HAP-1 (cell line): ENCODE results near the gene KRTAP2-4.
"Not testable (repeated sequence)": the region's sequence is repeated elsewhere in the genome, so short reads cannot be mapped to it uniquely, and the experiment has no call there.

Experiments used
- DNase-seq, 2 experiments: peaks; one replicate each; pipeline ENCODE4 v3.0.0-alpha.2; 2016 to 2020; ENCODE audit warnings: low spot score in 2 of 2
- H3K27me3 ChIP-seq: fragments of 250-450 bp; sonication (Bioruptor Pico); 2 replicates; pipeline ENCODE4 v1.5.1; 2020; ENCODE audit warnings: low read depth, mild to moderate bottlenecking, moderate library complexity
- H3K36me3 ChIP-seq: fragments of 250-450 bp; sonication (Bioruptor Pico); replicated peaks from 2 replicates; pipeline ENCODE4 v1.5.1; 2020; ENCODE audit warnings: mild to moderate bottlenecking
- H3K4me1 ChIP-seq: fragments of 250-450 bp; sonication (Bioruptor Pico); 2 replicates; pipeline ENCODE4 v1.5.1; 2020; ENCODE audit warnings: mild to moderate bottlenecking
- H3K4me3 ChIP-seq: fragments of 250-450 bp; sonication (Bioruptor Pico); 2 replicates; pipeline ENCODE4 v1.5.1; 2020; ENCODE audit warnings: mild to moderate bottlenecking, moderate library complexity
- H3K9me3 ChIP-seq: fragments of 250-450 bp; sonication (Bioruptor Pico); 2 replicates; pipeline ENCODE4 v1.5.1; 2020; ENCODE audit warnings: mild to moderate bottlenecking, moderate library complexity
- in situ Hi-C: fragments of 300-500 bp; cut with MboI; formaldehyde crosslinking; loops from 3 replicates; pipeline ENCODE4 v1.14.3; 2020; ENCODE audit warnings: low sequenced_read_pairs, inconsistent platforms, mixed read lengths

Gene KRTAP2-4

DNA sequence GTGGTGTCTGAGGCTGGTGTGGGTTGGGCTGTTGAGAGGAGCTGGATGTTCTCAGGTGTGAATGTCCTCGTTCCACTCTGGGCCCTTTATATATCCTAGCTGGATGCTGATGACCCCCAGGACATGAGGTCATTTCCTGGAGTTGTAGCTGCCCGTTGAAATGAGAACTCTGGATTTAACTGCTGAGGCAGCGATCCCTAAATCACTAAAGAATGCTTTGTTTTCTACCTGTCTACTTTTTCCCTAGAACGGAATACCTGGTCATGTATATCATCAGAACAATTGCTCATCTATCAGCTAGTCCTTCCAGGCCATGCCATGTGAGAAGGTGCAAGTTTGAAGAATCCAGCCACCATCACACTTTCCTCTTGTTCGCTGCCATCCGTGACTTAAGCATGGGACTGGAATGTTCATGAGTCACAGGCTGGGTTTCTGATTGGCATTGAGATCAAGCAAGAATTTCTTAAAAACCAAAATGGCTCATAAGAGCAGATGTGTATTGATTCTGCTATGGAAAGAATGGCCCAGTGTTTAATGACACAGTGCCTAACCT, 5.6 kb downstream of the KRTAP2-4 start, which contains the start of gene KRTAP2-3:
Gene KRTAP2-3, minus strand, starts transcription at position 63 of the 553 bp plus-strand sequence. CDS start 64 bp downstream, outside the sequence.
- no peak within 1 kb of the TSS for H3K4me3 ChIP-seq
- in situ Hi-C loops = no loop called here
- no peaks in the 10 kb centered on the region for H3K36me3 ChIP-seq
- no peaks in the 10 kb centered on the region for H3K4me1 ChIP-seq
- DNase-seq = no peak
- 0 out of 2 replicates have a peak, but pooled peaks cover 3% of the 10 kb centered on the region for H3K27me3 ChIP-seq
- no peaks in the 10 kb centered on the region for H3K9me3 ChIP-seq

DNA sequence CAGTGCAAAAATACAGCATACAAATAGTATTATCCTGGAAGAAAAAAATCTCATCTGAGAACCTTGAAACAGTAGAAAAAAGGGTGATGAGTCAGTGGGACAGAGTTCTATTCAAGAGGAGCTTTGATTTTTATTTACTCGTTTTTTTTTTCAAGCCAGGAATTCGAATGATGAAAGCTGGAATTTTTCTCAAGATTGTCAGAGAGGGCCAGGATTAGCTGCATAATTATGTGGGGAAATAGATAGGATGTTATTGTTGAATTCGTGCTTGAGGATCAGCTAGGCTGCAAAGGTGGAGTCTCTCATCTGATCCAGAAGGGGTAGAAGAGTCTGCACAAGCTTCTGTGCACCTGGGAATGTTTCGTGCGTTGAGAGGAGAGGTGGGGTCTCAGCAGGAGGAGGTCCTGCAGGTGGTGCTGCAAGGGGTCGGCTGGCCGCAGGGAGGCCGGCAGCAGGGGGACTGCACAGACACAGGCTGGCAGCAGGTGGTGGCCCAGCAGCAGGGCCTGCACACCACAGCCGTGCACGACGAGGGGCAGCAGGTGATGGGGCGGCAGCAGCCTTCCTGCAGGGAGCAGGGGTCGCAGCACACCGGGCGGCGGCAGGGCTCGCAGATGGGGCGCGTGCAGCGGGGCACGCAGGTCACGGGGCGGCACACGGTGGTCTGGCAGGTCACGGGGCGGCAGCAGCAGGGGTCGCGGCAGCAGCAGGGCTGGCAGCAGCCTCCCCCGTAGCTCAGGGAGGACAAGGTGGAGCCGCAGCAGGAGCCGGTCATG, 6.2 kb downstream of the KRTAP2-4 start:
- in situ Hi-C loops, H3K4me3 ChIP-seq: not testable (repeated sequence)

DNA sequence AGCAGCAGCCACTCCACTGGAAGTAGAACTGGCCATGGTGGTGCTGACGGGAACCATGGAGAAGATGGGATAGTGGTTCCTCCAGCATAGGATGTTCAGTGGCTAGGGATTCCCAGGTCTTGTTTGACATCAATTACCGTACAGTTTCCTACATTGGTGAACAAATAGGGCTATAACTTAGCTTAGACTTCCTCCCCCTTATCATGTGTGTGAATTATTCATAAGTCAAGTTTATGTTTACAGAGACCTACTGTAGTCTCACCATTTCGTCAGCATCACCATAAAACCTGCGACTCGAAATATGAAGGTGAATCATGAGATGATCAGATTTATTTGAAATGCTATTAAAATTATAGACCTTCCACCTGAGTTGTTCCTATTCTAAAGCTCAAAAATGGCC, 6.9 kb downstream of the KRTAP2-4 start:
- Histone ChIP-seq H3K4me1 (no peaks in the 10 kb centered on the region), H3K27me3 (0 out of 2 replicates have a peak, but pooled peaks cover 3% of the 10 kb centered on the region), H3K36me3 (no peaks in the 10 kb centered on the region), H3K4me3 (no peak overlapping the region), H3K9me3 (no peaks in the 10 kb centered on the region)
- in situ Hi-C loops = no loop called here
- no peak for DNase-seq

More for the DNA sequence above, 6.2 kb downstream of the KRTAP2-4 start:
- not testable (repeated sequence) for H3K27me3 ChIP-seq, H3K36me3 ChIP-seq, DNase-seq, H3K9me3 ChIP-seq, H3K4me1 ChIP-seq

DNA sequence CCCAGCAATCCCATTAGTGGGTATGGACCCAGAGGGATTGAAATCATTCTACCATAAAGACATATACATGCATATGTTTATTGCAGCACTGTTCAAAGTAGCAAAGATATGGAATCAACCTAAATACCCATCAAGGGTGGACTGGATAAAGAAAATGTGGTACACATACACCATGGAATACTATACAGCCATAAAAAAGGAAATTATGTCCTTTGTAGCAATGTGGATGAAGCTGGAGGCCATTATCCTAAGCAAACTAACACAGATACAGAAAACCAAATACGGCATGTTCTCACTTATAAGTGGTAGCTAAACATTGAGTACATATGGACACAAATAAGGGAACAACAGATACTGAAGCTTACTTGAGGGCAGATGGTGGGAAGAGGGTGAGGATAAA, 8.1 kb downstream of the KRTAP2-4 start:
- Histone ChIP-seq H3K9me3 (no peaks in the 10 kb centered on the region), H3K27me3 (0 out of 2 replicates have a peak, but pooled peaks cover 3% of the 10 kb centered on the region), H3K36me3 (no peaks in the 10 kb centered on the region), H3K4me1 (no peaks in the 10 kb centered on the region), H3K4me3 (no peak overlapping the region)
- DNase-seq = no peak
- in situ Hi-C loops = no loop called here

DNA sequence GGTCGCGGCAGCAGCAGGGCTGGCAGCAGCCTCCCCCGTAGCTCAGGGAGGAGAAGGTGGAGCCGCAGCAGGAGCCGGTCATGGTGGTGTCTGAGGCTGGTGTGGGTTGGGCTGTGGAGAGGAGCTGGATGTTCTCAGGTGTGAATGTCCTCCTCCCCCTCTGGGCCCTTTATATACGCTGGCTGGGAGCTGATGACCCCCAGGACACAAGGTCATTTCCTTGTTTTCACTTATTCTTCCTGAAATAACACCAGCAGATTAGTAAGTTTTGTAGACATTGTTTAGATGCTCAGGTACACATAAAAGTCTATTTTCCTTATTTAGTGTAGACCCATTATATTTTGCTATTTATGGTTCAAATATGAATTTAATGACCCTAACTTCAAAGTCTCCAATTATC, 10.5 kb downstream of the KRTAP2-4 start, which contains the start of gene KRTAP2-2:
Gene KRTAP2-2, minus strand, starts transcription at position 101 of the 400 bp plus-strand sequence. Its CDS starts 19 bp downstream, at position 82.
- H3K36me3 ChIP-seq, in situ Hi-C loops: not testable (repeated sequence)

DNA sequence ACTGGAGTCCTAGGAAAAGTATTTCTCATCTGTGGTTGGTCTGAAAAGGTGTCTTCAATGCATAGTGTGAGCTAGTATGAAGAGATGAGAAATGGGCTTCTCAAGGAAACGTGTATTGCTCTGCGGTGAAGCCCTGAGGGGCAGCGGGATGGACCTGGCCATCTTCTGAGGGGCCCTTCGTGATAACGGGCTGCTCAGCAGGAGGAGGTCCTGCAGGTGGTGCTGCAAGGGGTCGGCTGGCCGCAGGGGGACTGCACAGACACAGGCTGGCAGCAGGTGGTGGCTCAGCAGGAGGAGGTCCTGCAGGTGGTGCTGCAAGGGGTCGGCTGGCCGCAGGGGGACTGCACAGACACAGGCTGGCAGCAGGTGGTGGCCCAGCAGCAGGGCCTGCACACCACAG, 11.1 kb downstream of the KRTAP2-4 start:
- H3K27me3 ChIP-seq, H3K36me3 ChIP-seq, in situ Hi-C loops, H3K9me3 ChIP-seq, DNase-seq, H3K4me1 ChIP-seq, H3K4me3 ChIP-seq: not testable (repeated sequence)

More for the DNA sequence above, 10.5 kb downstream of the KRTAP2-4 start, which contains the start of gene KRTAP2-2:
- H3K4me3 ChIP-seq, H3K27me3 ChIP-seq, H3K4me1 ChIP-seq, DNase-seq, H3K9me3 ChIP-seq: not testable (repeated sequence)

DNA sequence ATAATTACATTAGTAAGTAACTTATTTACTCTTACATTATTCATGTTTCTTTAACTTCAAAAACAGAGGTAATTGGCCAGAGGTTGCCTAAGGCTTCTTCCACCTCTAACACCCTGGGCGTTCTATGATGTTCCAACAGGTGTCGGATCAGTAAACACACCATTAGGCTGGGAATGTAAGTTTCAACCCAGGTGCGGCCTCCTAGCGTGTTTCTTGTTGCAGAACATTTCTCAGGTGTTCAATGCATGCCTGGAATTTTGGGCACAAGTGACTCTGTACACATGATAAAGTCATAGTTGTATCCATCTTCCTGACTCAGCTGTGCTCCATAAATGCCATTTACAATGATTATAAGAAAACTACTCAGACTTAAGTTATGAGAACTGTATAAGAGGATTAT, 11.7 kb downstream of the KRTAP2-4 start:
- Histone ChIP-seq H3K36me3 (no peaks in the 10 kb centered on the region), H3K27me3 (0 out of 2 replicates have a peak, but pooled peaks cover 3% of the 10 kb centered on the region), H3K9me3 (no peaks in the 10 kb centered on the region), H3K4me1 (peaks cover 3% of the 10 kb centered on the region; the same call in 1 of the 2 replicates), H3K4me3 (no peak overlapping the region)
- DNase-seq = no peak
- in situ Hi-C loops = no loop called here

DNA sequence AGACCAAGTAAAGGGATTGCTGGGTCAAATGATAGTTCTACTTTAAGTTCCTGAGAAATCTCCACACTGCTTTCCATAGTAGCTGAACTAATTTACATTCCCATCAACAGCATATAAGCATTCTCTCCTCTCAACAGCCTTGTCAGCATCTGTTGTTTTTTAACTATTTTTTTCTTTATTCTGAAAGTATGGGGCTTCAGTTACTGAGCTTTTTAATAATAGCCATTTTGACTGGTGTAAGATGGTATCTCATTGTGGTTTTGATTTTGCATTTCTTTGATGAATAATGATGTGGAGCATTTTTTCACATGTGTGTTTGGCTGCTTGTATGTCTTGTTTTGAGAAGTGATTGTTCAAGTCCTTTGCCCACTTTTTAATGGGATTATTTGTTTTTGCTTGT, 13.1 kb downstream of the KRTAP2-4 start:
- peaks cover 11% of the 10 kb centered on the region; the same call in 1 of the 2 replicates for H3K4me1 ChIP-seq
- in situ Hi-C loops = no loop called here
- no peaks in the 10 kb centered on the region for H3K9me3 ChIP-seq
- H3K4me3 ChIP-seq = no peak overlapping the region
- H3K36me3 ChIP-seq = no peaks in the 10 kb centered on the region
- no peak for DNase-seq
- H3K27me3 ChIP-seq = 0 out of 2 replicates have a peak, but pooled peaks cover 2% of the 10 kb centered on the region

DNA sequence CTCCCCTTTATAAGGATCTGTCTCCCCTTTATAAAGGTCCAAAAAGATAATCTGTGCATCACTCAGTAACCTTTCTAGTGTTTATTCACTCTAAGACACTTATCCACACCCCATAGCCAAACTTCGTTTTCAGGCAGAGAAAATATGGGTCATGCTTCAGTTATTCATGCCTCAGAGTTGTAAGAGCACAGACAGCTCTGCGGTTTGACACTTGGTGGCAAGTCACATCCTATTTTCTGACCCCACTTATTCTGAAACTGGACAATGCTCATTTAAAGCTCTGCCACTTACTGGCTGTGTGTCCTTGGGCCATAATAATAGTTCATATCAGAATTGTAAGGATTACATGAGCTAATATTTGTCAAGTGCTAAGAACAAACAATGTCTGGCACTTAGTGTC, 16.6 kb downstream of the KRTAP2-4 start:
- H3K4me1 ChIP-seq = peaks cover 11% of the 10 kb centered on the region; the same call in 1 of the 2 replicates
- in situ Hi-C loops = no loop called here
- no peaks in the 10 kb centered on the region for H3K36me3 ChIP-seq
- no peaks in the 10 kb centered on the region for H3K27me3 ChIP-seq
- H3K4me3 ChIP-seq = no peak overlapping the region
- no peak for DNase-seq
- no peaks in the 10 kb centered on the region; the same call in 1 of the 2 replicates for H3K9me3 ChIP-seq

DNA sequence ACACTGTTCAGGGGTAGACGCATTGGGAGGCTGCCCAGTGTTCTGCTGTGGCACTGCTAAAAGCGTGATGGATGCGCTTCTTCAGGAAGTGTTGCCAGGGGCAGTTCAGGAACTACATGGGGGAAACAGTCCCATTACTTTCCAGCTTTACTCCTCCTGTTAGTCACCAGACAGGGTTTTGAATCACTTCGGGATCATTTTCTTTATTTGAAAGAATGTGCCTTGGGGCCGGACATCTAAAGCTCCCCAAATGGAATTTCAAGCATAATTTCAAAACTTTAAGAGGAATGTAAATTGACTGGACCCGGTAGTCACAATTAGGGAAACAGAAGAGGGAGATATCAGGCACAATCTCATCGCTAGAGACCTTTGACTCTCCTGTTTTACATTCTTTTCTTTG, 17.2 kb downstream of the KRTAP2-4 start:
- Histone ChIP-seq H3K27me3 (no peaks in the 10 kb centered on the region), H3K4me3 (no peak overlapping the region), H3K9me3 (no peaks in the 10 kb centered on the region; the same call in 1 of the 2 replicates), H3K36me3 (no peaks in the 10 kb centered on the region), H3K4me1 (peaks cover 11% of the 10 kb centered on the region; the same call in 1 of the 2 replicates)
- in situ Hi-C loops = no loop called here
- DNase-seq = peak; percentile 11 to 37

DNA sequence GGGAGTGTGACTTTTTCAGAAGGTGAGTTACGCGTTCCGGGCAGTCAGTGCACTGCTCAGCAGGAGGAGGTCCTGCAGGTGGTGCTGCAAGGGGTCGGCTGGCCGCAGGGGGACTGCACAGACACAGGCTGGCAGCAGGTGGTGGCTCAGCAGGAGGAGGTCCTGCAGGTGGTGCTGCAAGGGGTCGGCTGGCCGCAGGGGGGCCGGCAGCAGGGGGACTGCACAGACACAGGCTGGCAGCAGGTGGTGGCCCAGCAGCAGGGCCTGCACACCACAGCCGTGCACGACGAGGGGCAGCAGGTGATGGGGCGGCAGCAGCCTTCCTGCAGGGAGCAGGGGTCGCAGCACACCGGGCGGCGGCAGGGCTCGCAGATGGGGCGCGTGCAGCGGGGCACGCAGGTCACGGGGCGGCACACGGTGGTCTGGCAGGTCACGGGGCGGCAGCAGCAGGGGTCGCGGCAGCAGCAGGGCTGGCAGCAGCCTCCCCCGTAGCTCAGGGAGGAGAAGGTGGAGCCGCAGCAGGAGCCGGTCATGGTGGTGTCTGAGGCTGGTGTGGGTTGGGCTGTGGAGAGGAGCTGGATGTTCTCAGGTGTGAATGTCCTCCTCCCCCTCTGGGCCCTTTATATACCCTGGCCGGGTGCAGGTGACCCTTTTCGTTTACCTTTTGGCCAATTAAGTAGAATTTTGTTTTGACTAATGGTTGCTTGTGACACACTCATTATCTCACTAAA, 18.8 kb downstream of the KRTAP2-4 start, which contains the start of gene KRTAP2-1:
Gene KRTAP2-1, minus strand, starts transcription at position 582 of the 731 bp plus-strand sequence. Its CDS starts 49 bp downstream, at position 533.
- H3K9me3 ChIP-seq, H3K4me3 ChIP-seq, H3K27me3 ChIP-seq, H3K36me3 ChIP-seq, DNase-seq, in situ Hi-C loops: not testable (repeated sequence)
- H3K4me1 ChIP-seq = peaks cover 11% of the 10 kb centered on the region; the same call in 1 of the 2 replicates

DNA sequence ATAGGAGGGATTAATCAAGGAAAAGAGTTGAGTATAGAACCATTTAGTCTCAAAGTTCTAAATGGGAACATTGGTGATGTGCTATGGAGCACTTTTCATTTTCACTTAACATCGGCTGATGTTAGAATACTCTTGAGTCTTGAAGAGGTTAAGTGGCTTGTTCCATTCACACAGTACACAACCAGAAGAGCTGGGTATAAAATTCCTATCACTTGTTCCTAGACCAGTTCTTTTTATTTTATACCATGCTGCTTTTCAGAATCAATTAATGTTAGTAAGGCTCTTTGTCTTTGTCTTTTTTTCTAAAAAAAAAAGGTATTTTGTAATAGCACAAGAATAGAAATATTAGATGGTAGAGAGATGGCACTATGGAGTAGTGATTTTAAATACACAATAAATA, 22.7 kb downstream of the KRTAP2-4 start:
- no peaks in the 10 kb centered on the region for H3K36me3 ChIP-seq
- DNase-seq = no peak
- no peaks in the 10 kb centered on the region; the same call in 1 of the 2 replicates for H3K9me3 ChIP-seq
- no peak overlapping the region for H3K4me3 ChIP-seq
- peaks cover 4% of the 10 kb centered on the region for H3K4me1 ChIP-seq
- in situ Hi-C loops = no loop called here
- peaks cover 5% of the 10 kb centered on the region; the same call in 1 of the 2 replicates for H3K27me3 ChIP-seq

DNA sequence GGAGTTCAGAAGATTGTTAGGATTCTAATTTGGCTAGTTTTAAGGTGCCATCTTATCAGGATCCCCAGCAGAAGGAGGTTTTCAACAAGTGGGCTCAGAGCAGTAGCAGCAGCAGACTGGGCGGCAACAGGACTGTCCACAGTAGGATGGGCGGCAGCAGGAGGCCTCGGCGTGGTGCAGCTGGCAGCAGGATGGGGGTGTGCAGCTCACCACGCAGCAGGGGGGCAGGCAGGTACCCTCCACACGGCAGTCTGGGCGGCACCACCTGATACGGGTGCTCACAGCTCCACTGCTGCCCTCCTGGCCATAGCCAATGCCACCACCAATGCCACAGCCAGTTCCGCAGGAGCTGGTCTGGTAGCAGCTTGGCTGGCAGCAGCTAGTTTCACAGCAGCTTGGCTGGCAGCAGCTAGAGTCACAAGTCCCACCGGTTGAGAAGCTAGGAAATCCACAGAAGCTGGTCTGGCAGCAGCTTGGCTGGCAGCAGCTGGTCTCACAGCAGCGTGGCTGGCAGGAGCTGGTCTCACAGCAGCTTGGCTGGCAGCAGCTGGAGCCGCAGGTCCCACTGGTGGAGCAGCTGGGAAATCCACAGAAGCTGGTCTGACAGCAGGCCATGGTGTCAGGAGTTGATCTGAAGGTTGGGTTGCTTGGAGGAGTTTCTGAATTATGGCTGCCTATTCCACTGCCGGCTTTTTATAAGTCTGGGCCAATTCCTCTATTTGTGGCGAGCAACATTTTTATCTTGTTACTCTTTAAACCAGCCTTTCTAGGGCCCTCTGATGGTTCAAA, 24.7 kb downstream of the KRTAP2-4 start, which contains the start of gene KRTAP1-1:
Gene KRTAP1-1, minus strand, starts transcription at position 668 of the 789 bp plus-strand sequence. Its CDS starts 53 bp downstream, at position 615.
- H3K4me3 ChIP-seq, DNase-seq, H3K36me3 ChIP-seq, H3K9me3 ChIP-seq, in situ Hi-C loops: not testable (repeated sequence)
- Histone ChIP-seq H3K27me3 (peaks cover 13% of the 10 kb centered on the region; the same call in 1 of the 2 replicates), H3K4me1 (peaks cover 10% of the 10 kb centered on the region)
